Body of pancreas (tissue), 4 donors: ENCODE results near the gene ARL8B.

Experiments
- POLR2A ChIP-seq, 3 donors: fragments of 450-650 bp; IDR thresholded peaks; one replicate each; pipeline ENCODE4 v1.6.1; 2016; ENCODE audit warnings: antibody characterized with exemption in 3 of 3, mild to moderate bottlenecking in 2 of 3
- TF ChIP-seq, protein P1 (sequence below), 7 experiments: fragments of 450-650 bp in 4 of 7; fragments of 200-600 bp in 3 of 7; sonication (generic) in 3 of 7; IDR thresholded peaks; one replicate each; pipeline ENCODE4 v1.5.1; 2016 to 2019; ENCODE audit warnings: antibody characterized with exemption in 7 of 7

DNA sequence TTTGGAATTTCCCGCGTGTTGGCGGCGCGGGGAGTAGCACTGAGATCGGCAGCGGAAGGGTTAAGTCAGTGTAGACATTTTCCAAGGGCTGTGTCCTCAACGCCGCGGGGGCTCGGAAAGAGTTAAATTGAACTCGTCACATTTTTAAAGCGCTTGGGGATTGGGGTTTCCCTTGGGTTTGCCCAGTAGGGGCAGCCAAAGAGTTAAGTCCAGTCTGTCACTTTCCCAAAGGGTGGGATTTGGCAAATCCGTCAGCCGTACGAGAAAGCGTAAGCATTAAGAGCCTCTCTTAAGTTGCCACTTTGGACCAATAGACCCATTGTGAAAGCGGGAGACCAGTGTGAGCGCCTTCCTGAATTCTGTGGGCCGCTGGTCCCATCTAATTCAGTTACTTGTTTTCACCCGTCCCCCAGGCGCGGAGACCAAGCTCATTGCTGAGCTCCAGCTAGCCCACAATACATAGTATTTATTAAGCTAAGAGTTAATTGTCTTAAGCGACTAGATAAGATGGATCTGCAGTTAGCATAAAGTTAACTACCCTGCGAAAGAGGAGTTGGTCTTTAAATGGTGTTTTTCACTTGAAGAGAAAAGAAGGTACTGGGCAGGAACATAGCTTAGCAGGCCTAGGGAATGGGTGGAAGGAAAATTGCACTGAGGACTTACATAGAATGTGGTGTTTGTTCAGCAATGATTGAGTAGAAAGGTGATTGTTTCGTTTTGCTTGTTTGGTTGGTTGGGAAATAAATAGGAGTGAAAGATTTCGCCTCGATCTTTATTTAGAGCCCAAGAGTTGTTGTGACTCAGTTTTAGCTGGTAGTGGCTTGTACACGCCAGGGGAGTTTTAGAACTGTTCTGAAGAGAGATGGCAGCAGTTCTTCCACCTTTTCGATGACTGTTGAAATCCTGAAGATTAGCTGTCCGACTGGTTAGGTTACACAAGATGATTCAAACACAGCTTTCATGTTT is 932 bp downstream of the ARL8B start:
- TF ChIP-seq, protein P1, sequence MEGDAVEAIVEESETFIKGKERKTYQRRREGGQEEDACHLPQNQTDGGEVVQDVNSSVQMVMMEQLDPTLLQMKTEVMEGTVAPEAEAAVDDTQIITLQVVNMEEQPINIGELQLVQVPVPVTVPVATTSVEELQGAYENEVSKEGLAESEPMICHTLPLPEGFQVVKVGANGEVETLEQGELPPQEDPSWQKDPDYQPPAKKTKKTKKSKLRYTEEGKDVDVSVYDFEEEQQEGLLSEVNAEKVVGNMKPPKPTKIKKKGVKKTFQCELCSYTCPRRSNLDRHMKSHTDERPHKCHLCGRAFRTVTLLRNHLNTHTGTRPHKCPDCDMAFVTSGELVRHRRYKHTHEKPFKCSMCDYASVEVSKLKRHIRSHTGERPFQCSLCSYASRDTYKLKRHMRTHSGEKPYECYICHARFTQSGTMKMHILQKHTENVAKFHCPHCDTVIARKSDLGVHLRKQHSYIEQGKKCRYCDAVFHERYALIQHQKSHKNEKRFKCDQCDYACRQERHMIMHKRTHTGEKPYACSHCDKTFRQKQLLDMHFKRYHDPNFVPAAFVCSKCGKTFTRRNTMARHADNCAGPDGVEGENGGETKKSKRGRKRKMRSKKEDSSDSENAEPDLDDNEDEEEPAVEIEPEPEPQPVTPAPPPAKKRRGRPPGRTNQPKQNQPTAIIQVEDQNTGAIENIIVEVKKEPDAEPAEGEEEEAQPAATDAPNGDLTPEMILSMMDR (IDR thresholded peaks at IDR 0.05): peak in 1 of 7 experiments; percentile 7
- peak in 1 of 3 donors; percentile 5 for TF ChIP-seq POLR2A (IDR thresholded peaks at IDR 0.05)
